HG03139 (cell line): ENCODE data around the gene ADARB2.
"Not testable (repeated sequence)": the region's sequence is repeated elsewhere in the genome, so short reads cannot be mapped to it uniquely, and the experiment has no call there.

Source experiments
- ATAC-seq: cut with Tn5 transposase; IDR thresholded peaks from one replicate; pipeline ENCODE4 v1.9.1; 2021; ENCODE audit not compliant: unreplicated experiment

ADARB2 gene

GRCh38 chr10:1339396-1339795 lies 397.9 kb downstream of the ADARB2 start:
- ATAC-seq: no peak

DNA sequence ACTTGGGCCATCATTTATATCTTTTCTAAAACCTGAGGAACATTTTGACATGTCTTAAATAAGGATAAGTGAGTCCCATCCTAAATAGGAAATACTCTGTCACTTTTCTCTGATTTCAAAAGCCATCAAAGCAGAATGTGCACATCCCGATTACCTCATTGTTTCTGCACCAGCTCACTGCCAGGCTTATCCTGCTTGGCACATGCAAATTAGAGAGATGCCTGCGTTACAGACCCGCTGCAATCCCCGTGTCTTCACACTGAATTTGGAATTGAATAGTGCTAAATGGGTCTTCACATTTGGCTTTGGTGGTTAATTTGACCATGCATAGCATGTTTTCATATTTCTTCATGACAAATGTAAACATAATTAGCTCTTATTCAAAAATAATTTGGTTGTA lies 401.7 kb downstream of the ADARB2 start:
- no peak for ATAC-seq

GRCh38 chr10:1333981-1334380 lies 403.3 kb downstream of the ADARB2 start:
- no peak for ATAC-seq

GRCh38 chr10:1331560-1331959 lies 405.8 kb downstream of the ADARB2 start:
- ATAC-seq: no peak

GRCh38 chr10:1329622-1330021 lies 407.7 kb downstream of the ADARB2 start:
- ATAC-seq: no peak

DNA sequence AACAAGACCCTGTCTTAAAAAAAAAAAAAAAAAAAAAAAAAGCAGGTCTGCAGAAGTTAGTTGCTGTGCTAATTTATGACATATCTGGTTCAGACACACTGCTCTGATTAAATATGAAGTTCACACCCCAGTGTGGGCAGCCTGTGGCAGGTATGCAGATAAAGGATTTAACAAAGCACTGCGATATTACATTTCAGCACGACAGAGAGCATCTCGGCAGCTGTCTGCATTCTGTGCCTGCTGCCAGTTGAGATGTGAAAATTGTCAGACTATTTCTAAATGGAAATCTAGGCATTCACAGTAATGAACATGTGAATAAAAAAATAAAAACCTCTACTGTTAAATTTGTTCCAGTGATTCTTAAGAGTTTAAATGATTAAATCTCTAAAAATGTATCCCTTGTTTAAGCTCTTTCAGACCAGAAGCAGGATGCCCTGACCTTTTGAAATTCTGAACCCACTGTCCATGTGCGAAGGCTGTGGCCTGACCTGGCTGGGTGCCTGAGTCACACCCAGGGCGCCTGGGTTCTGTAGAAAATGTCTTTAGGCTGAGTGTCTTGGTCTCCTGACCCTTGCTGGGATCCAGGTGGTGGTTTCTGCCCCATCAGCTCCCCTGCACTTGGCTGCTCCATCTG lies 408.2 kb downstream of the ADARB2 start:
- ATAC-seq: no peak

DNA sequence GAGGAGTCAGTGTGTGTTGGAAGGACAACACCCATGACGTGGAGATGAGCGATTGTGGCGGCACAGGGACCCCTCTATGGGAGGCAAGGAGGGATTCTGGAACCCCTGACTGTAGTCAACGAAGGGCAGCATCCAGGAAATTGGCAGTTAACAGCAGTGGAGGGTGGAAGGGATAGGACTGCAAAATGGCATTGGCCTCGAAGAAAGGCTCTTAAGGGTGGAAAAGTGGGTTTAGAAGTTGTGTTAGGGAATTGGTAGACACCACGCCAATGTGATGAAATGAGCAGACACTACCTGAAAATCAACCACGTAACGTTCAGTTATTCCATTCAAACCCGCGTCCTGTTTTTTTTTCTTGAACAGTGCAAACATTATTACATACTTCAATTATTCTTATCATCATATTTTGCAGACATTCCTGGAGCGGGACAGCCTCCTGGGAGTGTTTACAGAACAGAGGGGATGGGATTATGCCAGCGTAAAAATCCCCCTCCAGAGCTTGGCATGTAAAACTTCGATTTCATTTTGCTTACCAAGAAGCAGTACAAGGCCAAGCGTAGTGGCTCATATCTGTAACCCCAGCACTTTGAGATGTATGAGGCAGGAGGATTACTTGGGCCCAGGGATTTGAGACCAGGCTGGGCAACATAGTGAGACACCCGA lies 409.0 kb downstream of the ADARB2 start:
- no peak for ATAC-seq

- ATAC-seq: no peak
Measured at GRCh38 chr10:1327759-1328158, 409.6 kb downstream of the ADARB2 start.

- ATAC-seq: not testable (repeated sequence)
Measured at GRCh38 chr10:1326514-1326913, 410.8 kb downstream of the ADARB2 start.

GRCh38 chr10:1324903-1325302 lies 412.4 kb downstream of the ADARB2 start:
- no peak for ATAC-seq

GRCh38 chr10:1323951-1324350 lies 413.4 kb downstream of the ADARB2 start:
- ATAC-seq: peak; percentile 50

- no peak for ATAC-seq
Measured at GRCh38 chr10:1320739-1321320, 416.5 kb downstream of the ADARB2 start.

DNA sequence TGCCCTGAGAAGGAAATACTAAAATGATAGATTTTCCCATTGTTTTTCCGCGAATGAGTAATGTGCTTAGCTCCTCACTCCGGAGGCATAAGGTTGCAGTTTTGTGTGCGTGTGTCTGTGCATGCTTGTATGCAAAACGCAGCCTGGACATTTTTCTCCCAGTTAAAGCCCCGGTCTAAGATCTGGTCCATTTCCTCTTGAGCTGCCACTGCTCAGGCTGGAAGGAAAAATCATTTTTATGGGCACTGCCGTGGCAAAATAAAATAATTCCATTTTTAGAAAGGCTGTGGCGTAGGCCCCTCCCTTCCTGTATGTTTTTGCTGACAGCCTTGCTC lies 420.5 kb downstream of the ADARB2 start:
- ATAC-seq: no peak

GRCh38 chr10:1316121-1316808 lies 421.1 kb downstream of the ADARB2 start:
- ATAC-seq: no peak

GRCh38 chr10:1315178-1315577 lies 422.1 kb downstream of the ADARB2 start:
- no peak for ATAC-seq

- no peak for ATAC-seq
Measured at GRCh38 chr10:1311726-1312125, 425.6 kb downstream of the ADARB2 start.

- no peak for ATAC-seq
Measured at GRCh38 chr10:1310271-1310789, 427.0 kb downstream of the ADARB2 start.

GRCh38 chr10:1309617-1310270 lies 427.6 kb downstream of the ADARB2 start:
- ATAC-seq: no peak

DNA sequence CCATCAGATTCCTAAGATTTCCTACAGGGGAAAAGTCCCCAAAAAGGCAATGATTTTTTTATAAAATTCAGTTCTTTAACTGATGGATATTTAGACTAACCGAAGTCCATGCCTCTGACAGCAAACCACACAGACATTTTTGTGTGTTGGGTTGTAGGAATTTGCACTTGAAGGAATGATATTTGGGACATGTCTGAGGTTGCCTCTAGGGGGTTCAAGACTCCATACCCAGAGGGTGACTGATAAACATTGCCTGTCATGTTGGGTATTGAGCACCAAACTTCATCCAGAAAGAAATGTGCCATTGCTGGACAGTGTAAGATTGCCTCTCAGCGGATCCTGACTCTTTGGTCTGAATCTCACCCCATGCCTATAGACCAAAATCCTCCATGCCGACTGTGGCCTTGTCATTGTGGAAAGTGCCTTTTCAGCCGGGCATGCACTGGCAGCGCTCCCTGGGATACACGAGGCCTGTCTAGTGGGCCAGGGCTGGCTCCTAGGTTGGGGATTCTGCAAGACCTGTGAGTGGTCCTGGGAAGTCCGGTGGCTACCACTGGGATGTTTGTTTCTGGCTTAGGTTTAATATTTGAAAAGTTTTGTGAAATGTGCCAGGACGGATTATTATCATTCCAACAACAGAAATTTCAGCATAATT lies 428.2 kb downstream of the ADARB2 start:
- no peak for ATAC-seq

GRCh38 chr10:1308173-1308961 lies 429.0 kb downstream of the ADARB2 start:
- ATAC-seq: no peak
